Endothelial cell of umbilical vein (primary cell): ENCODE results near the gene ZSCAN4.

ENCODE experiments used
- EZH2 ChIP-seq: IDR thresholded peaks from 2 replicates; pipeline ENCODE4 v1.6.1; 2012; ENCODE audit warnings: borderline replicate concordance, low read depth, mild to moderate bottlenecking, moderate library complexity, low read length, inconsistent platforms; ENCODE audit not compliant: severe bottlenecking
- GATA2 ChIP-seq: IDR thresholded peaks from 2 replicates; pipeline ENCODE4 v1.7.0; 2011; ENCODE audit warnings: low read depth, mild to moderate bottlenecking, moderate library complexity, mixed read lengths, low read length; ENCODE audit not compliant: insufficient read length, insufficient read depth
- JUN ChIP-seq: IDR thresholded peaks from 2 replicates; pipeline ENCODE4 v1.6.1; 2011; ENCODE audit warnings: borderline replicate concordance, low read depth; ENCODE audit not compliant: insufficient read length, insufficient read depth
- POLR2A ChIP-seq: IDR thresholded peaks from 2 replicates; pipeline ENCODE4 v1.6.1; 2012; ENCODE audit warnings: low read depth, mild to moderate bottlenecking, control low read depth, low read length
- TF ChIP-seq, protein P1 (sequence below), 2 donors: IDR thresholded peaks; 1 replicate in 1 of 2; 2 replicates in 1 of 2; pipeline ENCODE4 v1.5.1; 2011; ENCODE audit warnings: low read length in 2 of 2, mild to moderate bottlenecking in 2 of 2, moderate library complexity in 2 of 2, control low read depth in 1 of 2, inconsistent platforms in 1 of 2, low read depth in 1 of 2; ENCODE audit not compliant: insufficient read depth in 1 of 2; ENCODE audit errors: extremely low read depth in 1 of 2

GRCh38 chr19:57653689-57654088 is 15.0 kb upstream of the ZSCAN4 start:
- TF ChIP-seq, protein P1, sequence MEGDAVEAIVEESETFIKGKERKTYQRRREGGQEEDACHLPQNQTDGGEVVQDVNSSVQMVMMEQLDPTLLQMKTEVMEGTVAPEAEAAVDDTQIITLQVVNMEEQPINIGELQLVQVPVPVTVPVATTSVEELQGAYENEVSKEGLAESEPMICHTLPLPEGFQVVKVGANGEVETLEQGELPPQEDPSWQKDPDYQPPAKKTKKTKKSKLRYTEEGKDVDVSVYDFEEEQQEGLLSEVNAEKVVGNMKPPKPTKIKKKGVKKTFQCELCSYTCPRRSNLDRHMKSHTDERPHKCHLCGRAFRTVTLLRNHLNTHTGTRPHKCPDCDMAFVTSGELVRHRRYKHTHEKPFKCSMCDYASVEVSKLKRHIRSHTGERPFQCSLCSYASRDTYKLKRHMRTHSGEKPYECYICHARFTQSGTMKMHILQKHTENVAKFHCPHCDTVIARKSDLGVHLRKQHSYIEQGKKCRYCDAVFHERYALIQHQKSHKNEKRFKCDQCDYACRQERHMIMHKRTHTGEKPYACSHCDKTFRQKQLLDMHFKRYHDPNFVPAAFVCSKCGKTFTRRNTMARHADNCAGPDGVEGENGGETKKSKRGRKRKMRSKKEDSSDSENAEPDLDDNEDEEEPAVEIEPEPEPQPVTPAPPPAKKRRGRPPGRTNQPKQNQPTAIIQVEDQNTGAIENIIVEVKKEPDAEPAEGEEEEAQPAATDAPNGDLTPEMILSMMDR (IDR thresholded peaks at IDR 0.05; ENCODE audit: extremely low read depth in 1 of 2, insufficient read depth in 1 of 2, low read depth in 1 of 2, low read length in 2 of 2), result no peak
- TF ChIP-seq POLR2A (no peak), JUN (no peak), EZH2 (no peak), GATA2 (no peak)
